DOHH2 (cell line): ENCODE measurements around the gene SPATA24.

Experiments
- CTCF ChIP-seq: fragments of 200-600 bp; sonication (generic); IDR thresholded peaks from one replicate; pipeline ENCODE4 v1.5.1; 2014; ENCODE audit warnings: antibody characterized with exemption, mild to moderate bottlenecking, low read depth, low read length; ENCODE audit not compliant: poor library complexity, severe bottlenecking
- EZH2phosphoT487 ChIP-seq: fragments of 200-600 bp; sonication (generic); IDR thresholded peaks from 2 replicates; pipeline ENCODE4 v1.6.1; 2017; ENCODE audit warnings: borderline replicate concordance, mild to moderate bottlenecking, antibody characterized with exemption, low read length, moderate library complexity, mixed read lengths

- TF ChIP-seq CTCF (no peak), EZH2phosphoT487 (no peak)
Observed at GRCh38 chr5:139379626-139380449, 24.1 kb downstream of the SPATA24 start.
